HCT116 (cell line): Measurements from ENCODE around the gene SCFD1. TPM values are rescaled to one million over a fixed set of nuclear protein-coding genes. Genes with fewer than 3 reads are reported as not detected.

Experiments
- ATAC-seq: fragments of 200-7000 bp; cut with Tn5 transposase; 2 replicates; pipeline ENCODE4 v1.9.1; 2020; ENCODE audit warnings: mild to moderate bottlenecking, moderate library complexity
- BruUV-seq: library from RNA; stranded (reverse); fragments of 400-500 nt; replicated peaks from 2 replicates; lab custom pipeline; 2021; lab: Mats Ljungman, UMichigan
- CTCF ChIA-PET: fragments of 300-600 bp; sonication (Branson Sonifier 250); formaldehyde crosslinking; loops from one replicate; lab custom pipeline; 2021; ENCODE audit warnings: antibody characterized with exemption; lab: Charles Lee
- POLR2A ChIA-PET: fragments of 300-600, 350-600 bp; sonication (Branson Sonifier 250); formaldehyde crosslinking; loops from one replicate; lab custom pipeline; 2021; ENCODE audit warnings: antibody characterized with exemption; lab: Charles Lee
- RAD21 ChIA-PET, 2 experiments: fragments of 300-600 bp; sonication (Branson Sonifier 250); formaldehyde crosslinking; loops; one replicate each; lab custom pipeline; 2023; ENCODE audit warnings: low total read pairs in 2 of 2; ENCODE audit not compliant: uncharacterized antibody in 2 of 2, unreplicated experiment in 2 of 2, low non-redundant PET in 1 of 2; lab: Charles Lee
- DNase-seq: peaks from one replicate; pipeline ENCODE4 v3.0.0-alpha.2; 2010; ENCODE audit warnings: low read depth, low spot score
- H2AFZ ChIP-seq: fragments of 200-600 bp; shearing (Covaris generic), sonication (generic); 2 replicates; pipeline ENCODE4 v1.6.1; 2017; ENCODE audit warnings: low read depth, mixed run types, mixed read lengths, antibody characterized with exemption, low read length; ENCODE audit not compliant: poor library complexity, severe bottlenecking
- H3K27ac ChIP-seq: 2 replicates; pipeline ENCODE4 v1.5.1; 2012; ENCODE audit warnings: low read depth, low read length
- H3K27me3 ChIP-seq: fragments of 200-600 bp; sonication (generic); 2 replicates; pipeline ENCODE4 v1.6.1; 2016; ENCODE audit warnings: mixed run types, low read length, mixed read lengths; ENCODE audit not compliant: insufficient read depth
- H3K36me3 ChIP-seq, 2 experiments: fragments of 200-500 bp in 1 of 2; fragments of 200-600 bp in 1 of 2; sonication (Bioruptor generic) in 1 of 2; sonication (generic) in 1 of 2; 2 replicates each; pipeline versions ENCODE4 v1.5.1 to v1.6.1; 2014 to 2016; ENCODE audit warnings: low read length in 2 of 2, inconsistent platforms in 1 of 2, mixed read lengths in 1 of 2, mixed run types in 1 of 2; ENCODE audit not compliant: insufficient read depth in 2 of 2, control insufficient read depth in 1 of 2
- H3K4me1 ChIP-seq, 2 experiments: fragments of 200-600 bp in 1 of 2; sonication (generic) in 1 of 2; 2 replicates each; pipeline versions ENCODE4 v1.5.1 to v1.6.1; 2012 to 2017; ENCODE audit warnings: low read length in 2 of 2, inconsistent platforms in 1 of 2, mild to moderate bottlenecking in 1 of 2, mixed read lengths in 1 of 2, mixed run types in 1 of 2, moderate library complexity in 1 of 2; ENCODE audit not compliant: insufficient read depth in 2 of 2, control insufficient read depth in 1 of 2
- H3K4me2 ChIP-seq: fragments of 200-600 bp; sonication (generic); 2 replicates; pipeline ENCODE4 v1.6.1; 2017; ENCODE audit warnings: mixed run types, low read length, mixed read lengths
- H3K4me3 ChIP-seq, 2 experiments: fragments of 200-600 bp in 1 of 2; sonication (generic) in 1 of 2; replicated peaks in 1 of 2; 2 replicates each; pipeline ENCODE4 v1.5.1; 2011 to 2016; ENCODE audit warnings: low read length in 2 of 2, control low read depth in 1 of 2, low read depth in 1 of 2, mild to moderate bottlenecking in 1 of 2, mixed read lengths in 1 of 2, mixed run types in 1 of 2
- H3K79me2 ChIP-seq: fragments of 200-600 bp; sonication (generic); 2 replicates; pipeline ENCODE4 v1.6.1; 2017; ENCODE audit warnings: mild to moderate bottlenecking, mixed run types, low read length, moderate library complexity, mixed read lengths; ENCODE audit not compliant: insufficient read depth
- H3K9ac ChIP-seq: fragments of 200-600 bp; sonication (generic); 2 replicates; pipeline ENCODE4 v1.6.1; 2016; ENCODE audit warnings: low read length, mixed read lengths
- H3K9me2 ChIP-seq: fragments of 200-600 bp; sonication (generic), shearing (Covaris generic); 2 replicates; pipeline ENCODE4 v1.6.1; 2017; ENCODE audit warnings: mixed run types, mild to moderate bottlenecking, moderate library complexity; ENCODE audit not compliant: insufficient read depth
- H3K9me3 ChIP-seq, 2 experiments: fragments of 200-500 bp in 1 of 2; fragments of 200-600 bp in 1 of 2; sonication (Bioruptor generic) in 1 of 2; sonication (generic) in 1 of 2; 2 replicates each; pipeline ENCODE4 v1.6.1; 2014 to 2017; ENCODE audit warnings: low read length in 2 of 2, mixed read lengths in 2 of 2, inconsistent platforms in 1 of 2, low read depth in 1 of 2, mild to moderate bottlenecking in 1 of 2, mixed run types in 1 of 2, moderate library complexity in 1 of 2; ENCODE audit not compliant: control insufficient read depth in 1 of 2, insufficient read depth in 1 of 2
- H4K20me1 ChIP-seq: fragments of 200-600 bp; sonication (generic), shearing (Covaris generic); 2 replicates; pipeline ENCODE4 v1.6.1; 2017; ENCODE audit warnings: mixed run types, mild to moderate bottlenecking, moderate library complexity; ENCODE audit not compliant: insufficient read depth
- CBX3 ChIP-seq: IDR thresholded peaks from 2 replicates; pipeline ENCODE4 v1.6.1; 2012; ENCODE audit warnings: low read depth
- MAX ChIP-seq: IDR thresholded peaks from 2 replicates; pipeline ENCODE4 v1.6.1; 2012
- POLR2A ChIP-seq: IDR thresholded peaks from 2 replicates; pipeline ENCODE4 v1.7.0; 2011; ENCODE audit warnings: borderline replicate concordance; ENCODE audit not compliant: insufficient read depth, insufficient read length; ENCODE audit errors: extremely low read depth
- POLR2AphosphoS5 ChIP-seq: IDR thresholded peaks from 2 replicates; pipeline ENCODE4 v1.6.1; 2011; ENCODE audit warnings: mild to moderate bottlenecking, low read depth, low read length, moderate library complexity
- SRF ChIP-seq: IDR thresholded peaks from 2 replicates; pipeline ENCODE4 v1.6.1; 2012; ENCODE audit warnings: low read depth
- YY1 ChIP-seq: IDR thresholded peaks from 2 replicates; pipeline ENCODE4 v1.6.1; 2011; ENCODE audit warnings: low read length, low read depth, moderate library complexity, mild to moderate bottlenecking; ENCODE audit not compliant: insufficient replicate concordance; ENCODE audit errors: extremely low read depth
- ZBTB33 ChIP-seq: IDR thresholded peaks from 2 replicates; pipeline ENCODE4 v1.6.1; 2011; ENCODE audit warnings: mild to moderate bottlenecking, low read length, moderate library complexity; ENCODE audit not compliant: insufficient replicate concordance; ENCODE audit errors: extremely low read depth
- ZNF274 ChIP-seq: fragments of 200-500 bp; sonication (Bioruptor generic); IDR thresholded peaks from 2 replicates; pipeline ENCODE4 v1.6.1; 2014; ENCODE audit warnings: mild to moderate bottlenecking, low read depth, low read length, inconsistent platforms
- intact Hi-C: fragments of 100-400 bp; cut with micrococcal nuclease; formaldehyde crosslinking; loops from 2 replicates; pipeline ENCODE4 v1.10.0; 2022
- total RNA-seq: library from RNA; stranded (reverse); gene quantifications from one replicate; pipeline ENCODE4 v1.2.1, GENCODE V29; 2021; ENCODE audit not compliant: unreplicated experiment

The SCFD1 gene
- total RNA-seq, 1 experiment from 2014 or later: 71.1 TPM

GRCh38 chr14:30728471-30728870 lies 106.4 kb downstream of the SCFD1 start:
- TF ChIP-seq YY1: no peak
- no peak for TF ChIP-seq MAX
- TF ChIP-seq CBX3: no peak
- no peak for TF ChIP-seq POLR2A
- no peak for TF ChIP-seq SRF
- no peak for TF ChIP-seq ZNF274
- no peak for TF ChIP-seq ZBTB33
- H3K9ac ChIP-seq: no peak overlapping the region
- no peak overlapping the region for H3K4me3 ChIP-seq
- ATAC-seq: no peak
- H3K9me2 ChIP-seq: no peaks in the 10 kb centered on the region
- DNase-seq: no peak
- ChIA-PET POLR2A (no interaction called here), RAD21 (no interaction called here), CTCF (no interaction called here)
- H3K27me3 ChIP-seq: no peaks in the 10 kb centered on the region
- no peak overlapping the region for H3K27ac ChIP-seq
- BruUV-seq: no TSS peak
- H4K20me1 ChIP-seq: no peaks in the 10 kb centered on the region
- H3K79me2 ChIP-seq: no peaks in the 10 kb centered on the region
- intact Hi-C loops: no loop called here
- no peak overlapping the region for H2AFZ ChIP-seq
- H3K4me2 ChIP-seq: no peak overlapping the region
- H3K9me3 ChIP-seq: no peaks in the 10 kb centered on the region
- H3K36me3 ChIP-seq: no peaks in the 10 kb centered on the region
- H3K4me1 ChIP-seq: no peaks in the 10 kb centered on the region

GRCh38 chr14:30737916-30738315 lies 115.8 kb downstream of the SCFD1 start:
- no peaks in the 10 kb centered on the region for H3K4me1 ChIP-seq
- no peak overlapping the region for H3K4me2 ChIP-seq
- intact Hi-C loops: no loop called here
- TF ChIP-seq POLR2A (no peak), ZBTB33 (no peak), POLR2AphosphoS5 (no peak)
- no peak for DNase-seq
- H3K36me3 ChIP-seq: 0 out of 4 replicates have a peak, but pooled peaks cover 0 to 2% of the 10 kb centered on the region in 2 experiments
- POLR2A ChIA-PET: no interaction called here
- no peaks in the 10 kb centered on the region for H3K79me2 ChIP-seq
- no peak overlapping the region for H3K9ac ChIP-seq
- no TSS peak for BruUV-seq
- no peaks in the 10 kb centered on the region for H4K20me1 ChIP-seq
- RAD21 ChIA-PET: no interaction called here
- H3K9me2 ChIP-seq: no peaks in the 10 kb centered on the region
- CTCF ChIA-PET: no interaction called here
- H3K27me3 ChIP-seq: no peaks in the 10 kb centered on the region
- no peak overlapping the region for H2AFZ ChIP-seq
- no peak for ATAC-seq
- no peaks in the 10 kb centered on the region for H3K9me3 ChIP-seq
- no peak overlapping the region for H3K4me3 ChIP-seq
- H3K27ac ChIP-seq: no peak overlapping the region
